A673 (cell line): ENCODE results near the gene NRXN3. TPM values are rescaled to one million over a fixed set of nuclear protein-coding genes. Genes with fewer than 3 reads are reported as not detected.

Experiments
- BruUV-seq: library from RNA; stranded (reverse); fragments of 400-500 nt; replicated peaks from 2 replicates; lab custom pipeline; 2021; lab: Mats Ljungman, UMichigan
- CTCF ChIA-PET: fragments of 300-600 bp; sonication (Branson Sonifier 250); formaldehyde crosslinking; loops from one replicate; lab custom pipeline; 2022; ENCODE audit warnings: antibody characterized with exemption; lab: Charles Lee
- POLR2A ChIA-PET: fragments of 300-600 bp; sonication (Branson Sonifier 250); formaldehyde crosslinking; loops from one replicate; lab custom pipeline; 2022; ENCODE audit warnings: antibody characterized with exemption; ENCODE audit not compliant: low non-redundant PET; lab: Charles Lee
- DNase-seq: peaks from one replicate; pipeline ENCODE4 v3.0.0-alpha.2; 2015; ENCODE audit warnings: low spot score
- H3K27ac ChIP-seq: fragments of 200-600 bp; sonication (generic); 2 replicates; pipeline ENCODE4 v1.5.1; 2016; ENCODE audit warnings: mixed run types, low read depth, mild to moderate bottlenecking, mixed read lengths, antibody characterized with exemption, low read length; ENCODE audit not compliant: poor library complexity, severe bottlenecking
- H3K27me3 ChIP-seq: fragments of 200-600 bp; sonication (generic); replicated peaks from 2 replicates; pipeline ENCODE4 v1.6.1; 2017; ENCODE audit warnings: mixed run types, low read depth, mild to moderate bottlenecking, mixed read lengths, antibody characterized with exemption, low read length; ENCODE audit not compliant: insufficient read depth, poor library complexity
- H3K36me3 ChIP-seq: fragments of 200-600 bp; sonication (generic); 2 replicates; pipeline ENCODE4 v1.6.1; 2016; ENCODE audit warnings: mixed run types, mild to moderate bottlenecking, mixed read lengths, antibody characterized with exemption, low read length; ENCODE audit not compliant: insufficient read depth, poor library complexity, severe bottlenecking
- H3K4me1 ChIP-seq: fragments of 200-600 bp; sonication (generic); 2 replicates; pipeline ENCODE4 v1.6.1; 2017; ENCODE audit warnings: mixed run types, mild to moderate bottlenecking, mixed read lengths, antibody characterized with exemption, low read length; ENCODE audit not compliant: insufficient read depth, poor library complexity, severe bottlenecking
- H3K4me3 ChIP-seq: fragments of 200-600 bp; sonication (generic); 2 replicates; pipeline ENCODE4 v1.5.1; 2016; ENCODE audit warnings: low read depth, mixed run types, mild to moderate bottlenecking, mixed read lengths, low read length; ENCODE audit not compliant: poor library complexity, severe bottlenecking
- H3K9me3 ChIP-seq: fragments of 200-600 bp; sonication (generic); 2 replicates; pipeline ENCODE4 v1.6.1; 2016; ENCODE audit warnings: mixed run types, low read depth, mild to moderate bottlenecking, mixed read lengths, antibody characterized with exemption, low read length; ENCODE audit not compliant: poor library complexity, severe bottlenecking
- EZH2 ChIP-seq: fragments of 200-600 bp; sonication (generic); IDR thresholded peaks from 2 replicates; pipeline ENCODE4 v1.6.1; 2017; ENCODE audit warnings: borderline replicate concordance, low read depth, mild to moderate bottlenecking, mixed read lengths, antibody characterized with exemption, low read length; ENCODE audit not compliant: poor library complexity, severe bottlenecking
- intact Hi-C: fragments of 100-400 bp; cut with micrococcal nuclease; formaldehyde crosslinking; loops from one replicate; pipeline ENCODE4 v1.10.0; 2022; ENCODE audit not compliant: unreplicated experiment
- total RNA-seq: library from RNA; stranded (reverse); gene quantifications from 2 replicates; pipeline ENCODE4 v1.2.3, GENCODE V29; 2021
- TF ChIP-seq, protein P1 (sequence below): fragments of 300-800, 200-600 bp; sonication (generic); conservative IDR thresholded peaks from 2 replicates; pipeline ENCODE4 v1.5.1; 2017; ENCODE audit warnings: low read depth, mild to moderate bottlenecking, antibody characterized with exemption, low read length, moderate library complexity, mixed read lengths

Gene NRXN3
- total RNA-seq, 1 experiment from 2014 or later: 0.21 TPM

DNA sequence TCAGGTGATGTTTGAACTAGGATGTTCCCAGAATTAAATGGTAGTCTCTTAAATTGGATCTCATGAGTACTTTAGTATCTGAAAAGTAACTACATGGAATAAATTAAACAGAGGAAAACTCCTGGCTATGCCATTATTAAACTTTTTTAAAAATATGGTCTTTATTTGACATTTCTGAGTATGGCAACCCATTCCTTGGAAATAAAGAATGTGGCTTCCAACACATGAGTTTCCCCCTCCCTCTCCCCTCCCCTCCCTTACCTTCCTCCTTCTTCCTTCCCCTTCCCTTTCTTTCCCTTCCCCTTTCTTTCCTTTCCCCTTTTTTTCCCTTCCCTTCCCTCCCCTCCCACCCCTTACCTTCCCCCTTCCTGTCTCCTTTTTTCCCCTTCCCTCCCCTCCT is 1100.9 kb downstream of the NRXN3 start:
- intact Hi-C loops: no loop called here
- Histone ChIP-seq H3K4me3 (no peak overlapping the region), H3K9me3 (no peaks in the 10 kb centered on the region), H3K27me3 (peaks cover 17% of the 10 kb centered on the region), H3K27ac (no peak overlapping the region), H3K4me1 (no peaks in the 10 kb centered on the region), H3K36me3 (no peaks in the 10 kb centered on the region)
- no peak for DNase-seq
- ChIA-PET CTCF (no interaction called here), POLR2A (no interaction called here)
- no TSS peak for BruUV-seq
- no peak for TF ChIP-seq EZH2
- TF ChIP-seq, protein P1, sequence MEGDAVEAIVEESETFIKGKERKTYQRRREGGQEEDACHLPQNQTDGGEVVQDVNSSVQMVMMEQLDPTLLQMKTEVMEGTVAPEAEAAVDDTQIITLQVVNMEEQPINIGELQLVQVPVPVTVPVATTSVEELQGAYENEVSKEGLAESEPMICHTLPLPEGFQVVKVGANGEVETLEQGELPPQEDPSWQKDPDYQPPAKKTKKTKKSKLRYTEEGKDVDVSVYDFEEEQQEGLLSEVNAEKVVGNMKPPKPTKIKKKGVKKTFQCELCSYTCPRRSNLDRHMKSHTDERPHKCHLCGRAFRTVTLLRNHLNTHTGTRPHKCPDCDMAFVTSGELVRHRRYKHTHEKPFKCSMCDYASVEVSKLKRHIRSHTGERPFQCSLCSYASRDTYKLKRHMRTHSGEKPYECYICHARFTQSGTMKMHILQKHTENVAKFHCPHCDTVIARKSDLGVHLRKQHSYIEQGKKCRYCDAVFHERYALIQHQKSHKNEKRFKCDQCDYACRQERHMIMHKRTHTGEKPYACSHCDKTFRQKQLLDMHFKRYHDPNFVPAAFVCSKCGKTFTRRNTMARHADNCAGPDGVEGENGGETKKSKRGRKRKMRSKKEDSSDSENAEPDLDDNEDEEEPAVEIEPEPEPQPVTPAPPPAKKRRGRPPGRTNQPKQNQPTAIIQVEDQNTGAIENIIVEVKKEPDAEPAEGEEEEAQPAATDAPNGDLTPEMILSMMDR: no peak

DNA sequence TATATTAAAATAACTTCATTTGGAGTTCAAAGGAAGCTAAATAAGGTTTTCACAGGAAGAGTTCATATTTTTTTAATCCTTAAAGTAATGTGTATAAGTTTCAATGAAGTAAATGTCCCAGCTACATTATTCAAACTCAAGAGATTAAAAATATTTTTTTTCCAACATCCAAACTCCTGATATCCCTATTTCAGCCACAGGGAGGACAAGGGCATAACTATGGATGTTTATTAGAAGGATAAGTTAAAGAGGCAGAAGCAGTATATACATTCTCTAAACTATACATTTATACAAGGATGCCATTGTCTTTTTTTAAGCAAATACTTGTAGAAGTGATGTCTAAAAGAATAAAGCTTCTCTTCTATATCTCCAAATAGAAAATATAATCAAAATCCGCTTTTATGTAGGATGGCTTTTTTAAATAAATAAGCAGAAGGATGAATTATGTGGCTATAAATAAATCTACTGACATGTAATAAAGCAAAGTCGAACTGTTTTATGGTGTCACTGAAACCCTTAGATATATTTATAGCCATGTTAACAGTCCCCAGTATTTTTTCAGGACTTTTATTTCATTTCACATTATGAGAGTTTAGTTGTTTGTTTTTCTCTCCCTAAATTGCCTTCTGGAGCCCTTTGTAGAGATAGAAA is 1104.6 kb downstream of the NRXN3 start:
- Histone ChIP-seq H3K27ac (no peak overlapping the region), H3K27me3 (peaks cover 48% of the 10 kb centered on the region), H3K36me3 (no peaks in the 10 kb centered on the region), H3K4me1 (peaks cover 4% of the 10 kb centered on the region), H3K4me3 (no peak overlapping the region), H3K9me3 (no peaks in the 10 kb centered on the region)
- DNase-seq: no peak
- ChIA-PET POLR2A (no interaction called here), CTCF (no interaction called here)
- TF ChIP-seq, protein P1: no peak
- no peak for TF ChIP-seq EZH2
- intact Hi-C loops: no loop called here
- BruUV-seq: no TSS peak

DNA sequence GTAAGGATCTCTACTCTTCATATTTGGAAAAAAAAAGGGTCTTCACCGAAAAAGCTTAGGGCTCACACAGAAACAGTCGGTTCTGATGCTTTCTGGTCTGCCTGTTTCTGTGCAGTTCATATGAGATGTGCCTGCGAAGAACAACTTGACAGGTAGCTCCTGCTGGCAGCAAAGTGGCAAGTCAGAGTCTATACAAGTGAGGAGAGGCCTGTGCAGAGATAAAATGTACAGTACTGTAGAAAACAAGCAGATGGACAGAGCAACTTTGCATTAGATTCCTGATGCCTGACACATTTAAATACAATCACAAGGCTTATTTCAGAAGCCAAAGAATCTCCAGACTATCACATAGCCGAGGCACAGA is 1105.1 kb downstream of the NRXN3 start:
- Histone ChIP-seq H3K27ac (no peak overlapping the region), H3K9me3 (no peaks in the 10 kb centered on the region), H3K4me1 (peaks cover 4% of the 10 kb centered on the region), H3K36me3 (no peaks in the 10 kb centered on the region), H3K27me3 (peaks cover 53% of the 10 kb centered on the region), H3K4me3 (no peak overlapping the region)
- intact Hi-C loops: no loop called here
- ChIA-PET POLR2A (no interaction called here), CTCF (no interaction called here)
- no peak for DNase-seq
- TF ChIP-seq, protein P1: no peak
- TF ChIP-seq EZH2: no peak
- no TSS peak for BruUV-seq
